HUDEP-2 (cell line): Measurements from ENCODE around the gene NR5A2.
A peak's percentile ranks its signal among the peaks of the same experiment; 100 is the strongest.

Experiments used
- DNase-seq, 76 experiments: peaks; one replicate each; lab custom pipeline; 2025; ENCODE audit not compliant: unreplicated experiment in 76 of 76; lab: John Stamatoyannopoulos, UW

The NR5A2 gene

DNA sequence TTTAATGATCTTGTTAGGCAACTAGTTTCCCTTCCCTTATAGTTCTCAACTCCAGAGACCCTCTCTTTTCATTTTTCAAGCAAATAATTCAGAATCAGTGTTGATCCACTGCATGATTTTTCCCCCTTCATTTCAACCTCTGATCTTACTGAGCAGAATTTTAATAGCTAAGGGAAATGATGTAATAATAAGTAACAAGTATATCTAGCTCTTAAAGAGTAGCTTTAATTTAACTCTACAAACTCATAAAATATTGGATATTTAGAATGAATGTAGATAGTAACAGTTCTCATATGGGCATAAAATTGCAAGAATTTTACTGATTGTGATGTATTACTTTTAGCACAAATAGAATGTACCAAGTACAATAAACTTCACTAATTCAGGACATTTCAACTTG lies 130.2 kb downstream of the NR5A2 start:
- no peak for DNase-seq

DNA sequence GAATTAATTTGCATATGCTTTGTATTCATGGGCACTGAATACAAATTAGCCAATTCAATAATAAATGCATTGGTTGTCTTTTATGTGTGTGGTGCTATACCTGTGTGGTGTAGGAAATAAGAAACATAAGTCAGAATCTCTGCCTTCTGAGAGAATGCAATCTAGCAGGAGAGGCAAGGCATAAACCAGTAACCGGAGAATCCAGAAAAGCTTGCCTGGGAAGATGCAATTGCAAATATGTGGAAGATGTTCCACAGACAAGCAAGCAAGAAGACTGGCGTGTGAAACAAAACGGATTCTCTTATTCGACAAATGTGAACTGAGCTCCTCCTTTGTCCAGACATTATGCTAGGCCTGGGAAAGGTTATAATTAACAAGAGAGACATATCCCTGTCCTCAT lies 134.3 kb downstream of the NR5A2 start:
- DNase-seq: no peak

DNA sequence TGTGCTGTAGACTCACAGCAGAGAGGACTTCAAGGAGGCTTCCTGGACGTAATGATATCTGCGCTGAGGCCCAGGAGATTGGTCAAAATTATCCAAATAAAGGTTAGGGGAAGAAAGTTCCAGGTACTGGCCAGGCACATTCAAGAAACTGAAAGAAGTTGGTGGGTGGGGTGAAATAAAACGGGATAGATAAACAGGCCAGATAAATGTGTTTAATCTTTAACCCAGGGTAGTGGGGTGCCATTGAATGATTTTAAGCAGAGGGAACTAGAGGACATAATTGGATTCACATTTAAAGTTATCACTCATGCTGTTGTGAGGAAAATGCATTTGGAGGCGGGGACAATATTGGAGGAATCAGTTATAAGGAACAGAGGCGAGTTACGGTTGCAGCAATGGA lies 134.7 kb downstream of the NR5A2 start:
- DNase-seq: no peak

DNA sequence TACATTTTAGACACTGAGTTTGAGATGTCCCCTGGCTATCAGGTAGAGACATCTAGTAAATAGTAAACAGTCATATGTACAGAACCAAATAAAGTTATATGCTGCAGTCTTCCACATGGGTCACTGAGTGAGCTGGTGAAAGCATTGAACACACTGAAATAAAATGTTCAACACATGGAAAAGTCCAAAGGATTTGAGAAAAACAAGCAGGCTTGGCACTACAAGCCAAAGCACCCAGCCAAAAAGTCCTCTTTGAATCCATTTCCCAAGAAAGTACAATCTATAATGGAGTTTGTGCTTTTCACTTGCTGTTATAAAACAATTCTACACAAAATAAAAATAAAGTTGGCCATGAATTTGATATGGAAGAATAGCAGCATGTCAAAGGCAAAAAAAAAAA lies 135.4 kb downstream of the NR5A2 start:
- no peak for DNase-seq

DNA sequence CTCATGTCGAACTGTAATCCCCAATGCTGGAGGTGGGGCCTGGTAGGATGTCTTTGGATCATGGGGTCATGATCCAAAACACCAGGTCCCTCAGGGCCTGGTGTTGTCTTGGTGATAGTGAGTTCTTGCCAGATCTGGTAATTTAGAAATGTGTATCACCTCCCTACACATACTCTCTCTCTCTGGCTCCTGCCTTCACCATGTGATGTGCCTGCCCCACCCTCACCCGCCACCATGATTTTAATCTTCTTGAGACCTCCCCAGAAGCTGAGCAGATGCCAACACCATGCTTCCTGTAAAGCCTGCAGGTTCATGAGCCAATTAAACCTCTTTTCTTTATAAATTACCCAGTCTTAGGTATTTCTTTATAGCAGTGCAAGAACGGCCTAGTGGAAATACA lies 136.4 kb downstream of the NR5A2 start:
- DNase-seq: peak in 30 of 76 experiments; percentile 2 to 62 (median 24)

DNA sequence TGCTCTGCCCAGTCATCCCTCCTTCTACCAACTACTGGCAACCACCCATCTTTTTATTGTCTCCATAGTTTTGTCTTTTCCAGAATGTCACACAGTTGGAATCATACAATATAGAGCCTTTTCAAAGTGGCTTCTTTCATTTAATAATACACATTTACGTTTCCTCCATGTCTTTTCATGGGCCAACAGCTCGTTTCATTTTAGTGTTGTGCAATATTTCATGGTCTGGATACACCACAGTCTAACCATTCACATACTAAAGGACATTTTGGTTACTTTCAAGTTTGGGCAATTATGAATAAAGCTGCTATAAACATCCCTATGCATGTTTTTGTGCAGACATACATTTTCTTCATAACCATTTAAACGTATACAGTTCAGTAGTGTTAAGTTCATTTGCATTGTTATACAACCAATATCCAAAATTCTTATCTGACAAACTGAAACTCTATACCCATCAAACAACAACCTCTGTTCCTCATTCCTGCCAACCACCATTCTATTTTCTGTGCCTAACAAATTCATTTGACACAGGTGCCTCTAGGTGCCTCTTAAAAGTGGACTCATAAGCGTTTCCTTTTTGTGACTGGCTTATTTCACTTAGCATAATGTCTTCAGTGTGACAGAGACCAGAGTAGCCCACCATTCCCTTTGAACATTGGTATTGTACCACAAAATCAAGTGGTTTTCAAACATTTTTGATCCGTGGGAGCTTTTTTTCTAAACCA lies 138.1 kb downstream of the NR5A2 start:
- no peak for DNase-seq

DNA sequence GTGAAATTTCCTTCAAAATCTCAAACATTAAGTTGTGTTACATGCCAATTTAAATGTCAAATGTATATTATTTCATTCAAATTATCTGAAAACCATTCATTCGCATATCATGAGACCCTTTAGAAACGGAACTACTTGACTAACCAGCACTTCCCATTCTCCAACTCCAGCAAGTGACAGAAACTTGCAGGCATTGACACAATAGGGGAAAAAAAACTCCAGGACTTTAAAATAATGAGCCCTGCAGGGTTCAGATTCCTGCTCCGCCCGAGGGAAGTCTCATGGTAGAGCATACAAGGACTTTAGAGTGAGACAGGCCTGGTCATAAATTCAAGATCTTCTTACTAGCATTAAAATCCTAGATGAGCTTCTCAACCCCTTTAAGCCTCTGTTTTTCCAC lies 138.9 kb downstream of the NR5A2 start:
- no peak for DNase-seq

DNA sequence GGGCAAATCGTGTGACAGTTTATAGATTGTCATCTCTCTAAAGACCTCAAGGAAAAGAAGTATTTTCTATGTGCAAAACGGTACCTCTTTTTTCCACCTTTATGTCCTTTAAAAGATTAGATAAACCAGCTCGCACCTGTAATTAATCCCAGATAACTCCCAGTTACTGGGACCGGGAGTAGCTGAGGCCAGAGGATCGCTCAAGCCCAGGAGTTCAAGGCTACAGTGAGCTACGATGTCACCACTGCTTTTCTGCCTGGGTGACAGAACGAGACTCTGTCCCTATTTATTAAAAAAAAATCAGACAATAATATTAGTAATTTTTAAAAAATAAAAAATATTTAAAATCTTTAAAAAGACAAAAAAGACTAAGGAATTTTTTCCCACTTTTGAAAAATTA lies 141.4 kb downstream of the NR5A2 start:
- DNase-seq: no peak

DNA sequence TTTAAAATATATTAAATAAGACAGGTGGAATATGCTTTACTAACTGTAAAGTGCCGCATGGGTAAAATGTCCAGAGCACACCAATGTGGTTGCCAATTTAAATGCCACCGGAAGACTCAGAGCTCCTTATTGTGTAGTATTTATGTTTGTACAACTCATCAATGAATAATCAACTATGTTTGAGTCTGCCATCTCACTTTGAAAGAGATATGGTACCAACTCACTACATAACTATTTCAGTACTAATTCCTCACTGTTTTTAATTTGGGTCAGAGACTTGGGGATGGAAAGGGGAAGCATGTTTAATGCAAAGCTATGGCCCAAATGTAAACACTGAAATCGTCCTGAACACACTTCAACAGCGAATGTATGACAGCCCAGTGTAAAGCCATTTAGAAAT lies 144.8 kb downstream of the NR5A2 start:
- DNase-seq: no peak

DNA sequence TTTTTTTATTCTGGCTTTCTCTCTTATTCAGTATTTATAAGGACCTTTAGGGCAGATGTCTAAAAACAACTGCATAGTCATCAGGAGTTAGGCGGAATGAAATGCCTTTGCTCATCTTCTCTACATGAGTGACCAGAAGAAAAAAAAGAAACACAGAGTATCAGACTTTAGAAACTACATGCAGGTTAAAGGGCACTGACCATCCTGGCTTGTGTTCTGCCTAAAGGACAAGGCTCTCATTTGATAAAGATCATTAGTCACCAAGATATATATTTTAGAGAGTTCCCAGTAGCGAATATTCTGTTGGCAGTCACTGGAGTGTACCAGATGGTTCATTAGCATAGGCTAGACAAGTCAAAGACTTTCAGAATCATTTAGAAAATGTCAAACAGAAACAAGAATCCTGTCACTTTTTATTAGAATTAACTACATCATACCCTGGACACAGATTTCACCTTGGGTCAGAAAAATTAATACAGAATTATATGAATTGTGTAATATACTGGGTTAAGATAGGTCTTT lies 145.6 kb downstream of the NR5A2 start:
- DNase-seq: no peak

DNA sequence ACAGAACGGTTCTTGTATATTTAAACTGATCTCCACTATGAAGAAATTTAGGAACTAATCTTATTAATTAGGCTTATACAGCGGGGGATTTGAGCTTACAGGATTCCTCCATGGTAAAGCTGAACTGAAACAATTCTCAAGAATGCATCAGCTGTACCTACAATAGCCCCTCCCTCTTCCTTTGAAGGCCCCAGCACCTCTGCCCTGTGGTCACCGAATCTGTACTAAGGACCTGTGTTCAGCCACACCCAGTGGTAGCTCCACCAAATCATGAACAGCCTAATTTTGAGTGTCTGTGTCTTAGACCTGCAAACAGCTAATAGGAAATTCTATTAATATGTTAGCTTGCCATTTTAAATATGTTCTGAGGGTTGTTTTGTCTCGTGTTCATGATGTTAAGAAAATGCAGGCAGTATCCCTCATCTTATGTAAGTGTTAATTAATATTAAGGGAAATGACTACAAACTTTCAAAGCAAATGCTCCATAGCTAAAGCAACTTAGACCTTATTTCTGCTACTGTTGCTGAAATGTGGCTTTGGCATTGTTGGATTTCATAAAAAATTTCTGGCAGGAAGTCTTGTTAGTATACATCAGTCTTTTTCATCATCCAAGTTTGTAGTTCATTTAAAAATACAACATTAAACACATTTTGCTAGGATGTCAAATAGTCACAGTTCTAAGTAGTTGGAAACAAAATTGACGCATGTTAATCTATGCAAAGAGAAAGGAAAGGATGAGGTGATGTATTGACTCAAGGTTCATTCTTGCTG lies 147.2 kb downstream of the NR5A2 start:
- DNase-seq: no peak

DNA sequence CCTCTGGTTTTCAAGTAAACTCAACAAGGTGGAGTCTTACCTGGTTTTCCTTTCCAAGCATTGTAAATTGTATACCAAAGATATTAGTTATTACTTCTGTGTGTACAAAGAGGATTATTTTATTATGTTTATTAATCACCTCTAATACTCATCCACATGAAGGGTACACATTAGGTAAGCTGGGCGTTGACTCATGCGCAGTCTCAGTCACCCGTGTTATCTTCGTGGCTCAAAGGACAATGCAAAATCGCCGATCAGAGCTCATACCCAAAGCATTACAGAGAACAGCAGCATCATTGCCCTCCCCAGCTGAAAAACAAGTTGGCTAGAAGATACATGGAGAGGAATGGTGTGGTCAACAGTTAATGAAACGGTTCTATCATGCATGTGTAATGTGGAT lies 148.7 kb downstream of the NR5A2 start:
- DNase-seq: no peak

DNA sequence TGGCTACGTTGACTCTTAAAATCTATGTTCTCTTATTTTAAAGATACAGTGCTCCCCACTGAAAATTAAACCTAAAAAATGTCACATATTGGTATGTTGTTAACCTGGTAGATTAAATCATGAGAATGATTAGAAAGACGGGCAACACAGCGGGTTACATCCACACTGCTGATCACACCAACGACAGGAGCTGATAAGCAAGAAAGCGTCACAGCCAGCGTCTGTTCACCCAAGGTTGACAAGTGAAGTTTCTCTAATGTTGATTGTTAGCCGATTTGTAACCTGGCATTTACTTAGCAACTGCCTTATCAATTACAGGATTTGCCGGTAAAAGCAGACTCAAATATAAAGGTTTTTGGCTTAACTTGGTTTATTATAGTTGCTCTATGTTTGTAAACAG lies 149.3 kb downstream of the NR5A2 start:
- no peak for DNase-seq

DNA sequence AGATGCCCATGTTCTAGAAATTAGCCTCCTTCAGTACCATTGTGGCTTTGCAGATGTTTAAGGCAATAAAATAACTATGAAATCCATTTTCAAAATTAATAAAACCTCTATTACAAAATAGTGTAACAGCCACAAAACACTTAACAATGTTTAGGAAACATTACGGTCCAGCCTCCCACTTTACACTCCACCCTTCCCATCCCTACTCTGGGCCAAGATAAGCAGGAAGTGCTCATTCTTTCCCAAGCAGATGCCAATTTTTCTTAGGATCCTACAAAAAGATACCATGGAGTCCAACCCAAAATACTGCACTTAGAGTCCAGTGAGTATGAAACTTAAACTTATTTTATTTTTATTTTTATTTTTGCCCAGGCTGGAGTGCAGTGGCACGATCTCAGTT lies 150.8 kb downstream of the NR5A2 start:
- no peak for DNase-seq

DNA sequence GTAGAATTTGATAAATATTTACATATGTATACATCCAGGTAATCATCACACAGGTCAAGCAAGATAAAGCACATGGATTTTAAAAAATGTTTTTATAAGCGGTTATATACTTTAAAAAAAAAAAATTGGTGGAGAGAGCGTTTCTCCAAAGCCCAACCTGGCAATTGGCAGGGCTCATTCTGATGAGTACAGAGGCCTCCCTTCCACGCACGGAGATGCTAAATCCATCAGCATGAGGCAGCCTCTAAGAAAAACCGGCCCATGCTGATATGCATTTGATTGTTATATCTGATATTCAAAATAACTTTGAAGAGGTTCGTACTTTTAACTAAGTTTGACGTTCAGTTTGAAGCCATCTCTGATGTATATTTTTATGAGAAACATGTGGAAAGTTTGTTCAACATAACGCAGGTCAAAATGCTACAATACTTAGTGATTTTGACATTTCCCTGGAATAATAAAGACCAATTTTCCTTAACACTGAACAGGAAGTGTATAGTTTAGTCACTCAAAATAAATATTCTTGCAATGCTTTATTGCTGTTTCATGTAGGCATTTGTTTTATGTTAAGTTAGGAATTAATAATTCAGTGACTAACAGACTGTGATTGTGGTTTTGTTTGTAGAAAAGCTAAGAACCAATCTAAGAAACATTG lies 151.7 kb downstream of the NR5A2 start:
- no peak for DNase-seq

DNA sequence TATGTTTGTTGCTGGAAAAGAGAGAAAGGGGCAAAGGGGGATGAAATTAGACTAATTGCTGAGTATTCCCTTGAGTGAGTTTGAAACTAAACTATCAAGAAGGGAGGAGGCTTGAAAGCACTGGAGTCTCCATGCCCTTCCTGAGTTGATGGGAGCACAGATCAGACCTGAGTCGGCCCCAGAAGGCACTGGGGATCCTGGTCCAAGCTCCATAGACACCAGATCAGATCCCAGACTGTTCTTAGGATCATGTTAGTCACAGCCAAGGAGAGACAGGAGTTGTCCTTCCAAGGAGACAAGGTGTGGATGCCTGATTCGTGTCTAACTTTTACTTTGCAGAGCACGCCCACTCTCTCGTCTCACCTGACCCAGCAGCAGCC lies 152.3 kb downstream of the NR5A2 start:
- DNase-seq: no peak

DNA sequence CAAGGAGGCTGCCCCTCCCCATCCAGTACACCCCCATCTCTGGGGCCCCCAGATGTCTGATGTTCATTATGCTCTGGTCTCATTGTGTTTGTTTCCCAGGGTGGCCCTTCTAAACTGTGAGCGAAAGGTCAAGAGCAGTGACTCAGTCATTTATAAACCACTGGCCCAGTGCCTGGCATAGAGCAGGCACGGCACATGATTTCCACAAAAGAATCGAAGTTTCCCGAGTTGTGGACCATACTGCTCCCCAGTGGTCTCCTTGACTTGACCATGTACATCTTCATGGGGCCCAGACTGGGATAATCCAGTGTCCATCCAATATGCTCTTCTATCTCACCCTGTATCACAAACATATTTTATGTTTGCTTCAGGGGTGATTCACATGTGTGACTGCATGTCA lies 153.3 kb downstream of the NR5A2 start:
- DNase-seq: peak in 4 of 76 experiments; percentile 11 to 37 (median 26)

DNA sequence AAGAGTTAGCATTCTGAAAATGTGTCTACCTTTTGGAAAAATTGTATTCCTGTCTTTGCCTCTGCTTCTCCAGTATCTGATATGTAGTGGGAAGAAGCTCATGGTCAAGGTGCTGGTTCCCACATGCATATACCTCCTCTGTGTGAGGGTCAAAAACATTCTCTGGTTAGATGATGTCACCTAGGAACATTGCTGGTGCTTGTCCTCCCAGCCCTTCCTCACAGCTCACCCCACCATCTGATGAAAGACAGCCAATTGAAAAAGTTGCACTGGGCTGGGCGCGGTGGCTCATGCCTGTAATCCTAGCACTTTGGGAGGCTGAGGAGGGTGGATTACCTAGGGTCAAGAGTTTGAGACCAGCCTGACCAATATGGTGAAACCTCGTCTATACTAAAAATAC lies 154.4 kb downstream of the NR5A2 start:
- no peak for DNase-seq

DNA sequence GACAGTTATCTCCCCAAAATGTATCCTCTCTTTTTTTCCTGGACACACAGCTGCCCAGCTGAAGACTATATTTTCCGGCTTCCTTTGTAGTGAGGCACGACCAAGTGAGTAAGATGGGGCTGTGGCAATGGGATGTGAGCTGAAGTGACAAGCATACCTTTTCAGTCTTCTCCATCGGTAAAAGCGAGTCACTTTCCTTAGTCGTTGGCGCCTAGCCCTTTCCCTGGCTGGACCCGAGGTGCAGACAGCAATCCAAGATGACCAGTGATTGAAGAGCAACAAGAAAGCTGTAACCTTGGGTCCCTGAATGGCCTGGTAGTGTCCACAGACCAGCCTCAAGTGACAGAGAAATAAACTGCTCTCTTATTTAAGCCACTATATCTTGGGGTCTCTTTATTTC lies 155.2 kb downstream of the NR5A2 start:
- DNase-seq: no peak

DNA sequence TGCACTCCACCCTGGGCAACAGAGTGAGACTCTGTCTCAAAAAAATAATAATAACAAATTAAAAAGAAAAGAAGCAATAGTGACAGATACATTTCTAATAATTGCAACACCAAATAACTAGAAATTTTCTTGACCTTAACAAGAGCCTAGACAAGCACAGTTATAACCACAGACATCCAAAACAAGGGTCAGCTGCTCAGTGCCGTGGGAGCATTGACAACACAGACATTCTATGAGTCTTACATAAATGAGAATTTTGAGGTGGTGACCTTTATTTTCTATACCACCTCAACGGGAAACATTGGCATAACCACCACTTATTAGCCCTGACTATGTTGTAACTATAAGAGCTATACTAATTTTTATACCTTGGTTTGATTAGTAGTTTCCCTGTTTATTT lies 156.1 kb downstream of the NR5A2 start:
- DNase-seq: no peak

DNA sequence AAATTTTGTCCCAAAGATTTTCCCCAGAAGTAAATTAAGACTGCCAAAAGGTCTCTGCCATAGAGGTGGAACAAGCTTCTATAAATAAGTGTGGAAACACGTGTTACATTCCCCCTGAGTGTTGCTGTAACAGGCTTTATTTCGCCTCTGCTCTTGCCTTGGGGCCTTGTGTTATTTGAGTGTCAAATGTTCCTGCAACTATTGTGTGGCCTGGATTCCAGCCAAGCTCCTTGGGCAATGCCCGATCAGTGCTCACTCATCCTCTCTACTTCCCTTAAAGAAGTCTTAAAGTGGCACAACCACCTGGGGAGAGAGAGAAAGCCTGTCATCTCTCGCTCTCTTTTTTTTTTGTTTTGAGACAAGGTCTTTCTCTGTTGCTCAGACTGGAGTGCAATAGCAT lies 156.7 kb downstream of the NR5A2 start:
- peak in 64 of 76 experiments; percentile 10 to 77 (median 48) for DNase-seq

DNA sequence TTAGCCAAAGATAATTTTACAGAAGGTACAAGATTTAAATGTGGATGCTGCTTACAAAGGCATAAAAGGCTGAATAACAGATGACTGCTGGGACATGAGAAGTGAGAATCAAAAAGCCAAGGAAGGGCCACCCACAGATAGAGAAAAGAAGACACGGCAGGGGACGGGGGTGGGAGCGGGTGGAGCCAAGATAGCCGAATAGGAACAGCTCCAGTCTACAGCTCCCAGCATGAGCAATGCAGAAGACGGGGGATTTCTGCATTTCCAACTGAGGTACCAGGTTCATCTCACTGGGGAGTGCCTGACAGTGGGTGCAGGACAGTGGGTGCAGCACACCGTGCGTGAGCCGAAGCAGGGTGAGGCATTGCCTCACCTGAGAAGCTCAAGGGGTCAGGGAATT lies 157.7 kb downstream of the NR5A2 start:
- peak in 9 of 76 experiments; percentile 4 to 38 (median 21) for DNase-seq
